H1 (cell line): ENCODE data around the gene POU5F1. TPM values are rescaled to one million over a fixed set of nuclear protein-coding genes. Genes with fewer than 3 reads are reported as not detected.

ENCODE experiments used
- POLR2A ChIP-seq, 2 experiments: IDR thresholded peaks; 1 replicate in 1 of 2; 2 replicates in 1 of 2; pipeline ENCODE4 v1.6.1; 2011; ENCODE audit warnings: low read depth in 2 of 2, low read length in 2 of 2, mild to moderate bottlenecking in 2 of 2; ENCODE audit errors: control extremely low read depth in 1 of 2
- polyA plus RNA-seq, 7 experiments: library from polyadenylated mRNA; depleted of rRNA in 3 of 7; stranded (reverse) in 5 of 7; unstranded in 2 of 7; fragments of >200 nt in 5 of 7; fragments of 200-250 nt in 2 of 7; gene quantifications; 1 replicate in 5 of 7; 2 replicates in 1 of 7; 4 replicates in 1 of 7; pipeline versions ENCODE4 v1.2.1 to v1.2.3, GENCODE V29; 2011 to 2013; ENCODE audit warnings: missing spikeins in 2 of 7, mixed read lengths in 2 of 7
- total RNA-seq: library from RNA; stranded (reverse); fragmentation: NEBNext Ultra II Directional; extraction: Animal tissue kit (Norgen Biotek cat#: 25700); gene quantifications from 2 replicates; pipeline ENCODE4 v1.2.1, GENCODE V29; 2021
- TF ChIP-seq, protein P1 (sequence below): IDR thresholded peaks from 2 replicates; pipeline ENCODE4 v1.6.1; 2012; ENCODE audit warnings: low read length, inconsistent platforms

The POU5F1 gene
- total and polyA plus RNA-seq, 2 of the 8 experiments (the other 6 are each of a cell fraction or from before 2014, with no cell fraction given): 2,437 to 2,526 TPM

DNA sequence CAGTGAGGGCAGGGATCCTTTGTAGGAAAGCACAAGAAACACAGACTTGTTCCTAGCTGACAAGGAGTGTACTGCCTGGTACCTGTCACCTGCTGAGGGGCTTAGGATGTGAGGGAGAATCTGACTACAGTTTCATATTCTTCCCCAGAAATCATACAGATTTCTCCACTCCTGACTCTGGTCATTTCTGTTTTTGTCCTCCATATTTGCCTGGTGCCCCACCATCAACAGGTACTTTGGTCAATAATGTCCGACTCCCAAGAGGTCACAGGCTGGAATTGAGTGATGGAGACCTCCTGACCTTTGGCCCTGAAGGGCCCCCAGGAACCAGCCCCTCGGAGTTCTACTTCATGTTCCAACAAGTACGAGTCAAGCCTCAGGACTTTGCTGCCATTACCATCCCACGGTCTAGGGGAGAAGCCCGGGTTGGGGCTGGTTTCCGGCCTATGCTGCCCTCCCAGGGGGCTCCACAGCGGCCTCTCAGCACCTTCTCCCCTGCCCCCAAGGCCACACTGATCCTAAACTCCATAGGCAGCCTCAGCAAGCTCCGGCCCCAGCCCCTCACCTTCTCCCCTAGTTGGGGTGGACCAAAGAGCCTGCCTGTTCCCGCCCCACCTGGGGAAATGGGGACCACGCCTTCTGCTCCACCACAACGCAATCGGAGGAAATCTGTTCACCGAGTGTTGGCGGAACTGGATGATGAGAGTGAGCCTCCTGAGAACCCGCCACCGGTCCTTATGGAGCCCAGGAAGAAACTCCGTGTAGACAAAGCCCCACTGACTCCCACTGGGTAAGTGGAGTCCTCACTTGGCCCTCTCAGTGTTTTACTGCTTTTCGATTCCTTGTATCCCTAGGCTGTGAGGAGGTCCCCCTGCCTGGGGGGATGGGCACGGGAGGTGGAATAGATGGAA is 9.0 kb downstream of the POU5F1 start (continued):
- peak in 1 of 2 experiments; percentile 36; a peak in 1 of 3 replicates for TF ChIP-seq POLR2A (IDR thresholded peaks at IDR 0.05; ENCODE audit: control extremely low read depth in 1 of 2, low read depth in 2 of 2, low read length in 2 of 2)
- TF ChIP-seq, protein P1, sequence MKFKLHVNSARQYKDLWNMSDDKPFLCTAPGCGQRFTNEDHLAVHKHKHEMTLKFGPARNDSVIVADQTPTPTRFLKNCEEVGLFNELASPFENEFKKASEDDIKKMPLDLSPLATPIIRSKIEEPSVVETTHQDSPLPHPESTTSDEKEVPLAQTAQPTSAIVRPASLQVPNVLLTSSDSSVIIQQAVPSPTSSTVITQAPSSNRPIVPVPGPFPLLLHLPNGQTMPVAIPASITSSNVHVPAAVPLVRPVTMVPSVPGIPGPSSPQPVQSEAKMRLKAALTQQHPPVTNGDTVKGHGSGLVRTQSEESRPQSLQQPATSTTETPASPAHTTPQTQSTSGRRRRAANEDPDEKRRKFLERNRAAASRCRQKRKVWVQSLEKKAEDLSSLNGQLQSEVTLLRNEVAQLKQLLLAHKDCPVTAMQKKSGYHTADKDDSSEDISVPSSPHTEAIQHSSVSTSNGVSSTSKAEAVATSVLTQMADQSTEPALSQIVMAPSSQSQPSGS: peak; percentile 43; the same call in 1 of the 2 replicates
